Esophagus squamous epithelium (tissue), 4 donors: ENCODE results near the gene IL17RA.
"Not testable (repeated sequence)": the region's sequence is repeated elsewhere in the genome, so short reads cannot be mapped to it uniquely, and the experiment has no call there.

ENCODE experiments used
- CTCF ChIP-seq, 6 experiments: fragments of 450-650 bp in 4 of 6; fragments of 200-600 bp in 2 of 6; sonication (generic) in 2 of 6; IDR thresholded peaks; one replicate each; pipeline ENCODE4 v1.5.1; 2016 to 2019; ENCODE audit warnings: antibody characterized with exemption in 6 of 6, mild to moderate bottlenecking in 4 of 6, moderate library complexity in 4 of 6
- POLR2A ChIP-seq, 4 donors: fragments of 450-650 bp; IDR thresholded peaks; one replicate each; pipeline ENCODE4 v1.6.1; 2017; ENCODE audit warnings: antibody characterized with exemption in 4 of 4, mild to moderate bottlenecking in 4 of 4, moderate library complexity in 3 of 4

GRCh38 chr22:17147458-17147857, 62.7 kb downstream of the IL17RA start:
- TF ChIP-seq CTCF, POLR2A (IDR thresholded peaks at IDR 0.05): not testable (repeated sequence)
